Measurements from ENCODE around the gene SERGEF. TPM values are rescaled to one million over a fixed set of nuclear protein-coding genes. Genes with fewer than 3 reads are reported as not detected.

SERGEF gene
- total RNA-seq, 2 donors from 2014 or later = 20.8 to 28.7 TPM

DNA sequence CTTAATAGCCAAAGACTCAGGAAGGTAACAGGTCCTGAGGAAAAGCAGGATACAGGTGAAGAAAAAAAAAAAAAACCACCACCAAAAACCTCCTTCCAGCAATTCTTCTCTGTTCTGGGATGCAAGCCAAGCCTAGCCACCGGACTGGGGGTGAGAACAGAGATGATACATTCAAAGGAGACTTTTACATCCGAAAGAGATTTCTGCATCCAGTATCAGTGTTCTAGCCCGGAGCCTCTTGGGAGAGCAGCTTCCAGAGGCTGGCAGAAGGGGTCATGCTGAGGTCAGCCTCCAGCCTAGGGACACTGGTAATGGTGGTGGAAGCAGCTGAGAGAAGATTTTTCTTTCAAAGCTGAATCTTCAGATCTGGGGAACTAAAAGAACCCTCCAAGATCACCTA, 202.1 kb downstream of the SERGEF start:
- no peak for DNase-seq
- no peak for ATAC-seq
- WGBS, 2 donors = 64 to 73% methylated on average over 3 of the region's 3 CpGs

DNA sequence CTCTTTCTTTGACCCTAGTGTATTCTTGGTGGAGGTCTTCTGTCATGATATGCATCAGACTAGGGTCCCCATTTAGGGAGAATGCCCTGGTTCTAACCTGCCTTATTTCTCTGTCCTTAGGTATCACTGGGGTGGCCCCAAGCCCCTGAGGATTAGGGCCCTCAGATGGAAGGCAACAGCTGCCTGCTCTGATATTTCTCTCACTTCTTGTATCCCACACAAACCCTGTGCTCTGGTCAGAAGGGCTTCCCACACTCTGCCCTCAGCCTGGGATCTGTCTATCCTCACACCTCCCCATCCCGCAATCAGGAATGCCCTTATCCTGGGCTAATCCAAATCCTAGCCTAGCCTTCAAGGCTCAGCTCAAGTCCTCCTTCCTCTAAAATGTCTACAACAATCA, 202.8 kb downstream of the SERGEF start:
- 92 to 100% methylated on average over 1 of the region's 1 CpG for WGBS, 2 donors
- no peak for TF ChIP-seq POLR2A (IDR thresholded peaks at IDR 0.05)
- TF ChIP-seq, protein P1, sequence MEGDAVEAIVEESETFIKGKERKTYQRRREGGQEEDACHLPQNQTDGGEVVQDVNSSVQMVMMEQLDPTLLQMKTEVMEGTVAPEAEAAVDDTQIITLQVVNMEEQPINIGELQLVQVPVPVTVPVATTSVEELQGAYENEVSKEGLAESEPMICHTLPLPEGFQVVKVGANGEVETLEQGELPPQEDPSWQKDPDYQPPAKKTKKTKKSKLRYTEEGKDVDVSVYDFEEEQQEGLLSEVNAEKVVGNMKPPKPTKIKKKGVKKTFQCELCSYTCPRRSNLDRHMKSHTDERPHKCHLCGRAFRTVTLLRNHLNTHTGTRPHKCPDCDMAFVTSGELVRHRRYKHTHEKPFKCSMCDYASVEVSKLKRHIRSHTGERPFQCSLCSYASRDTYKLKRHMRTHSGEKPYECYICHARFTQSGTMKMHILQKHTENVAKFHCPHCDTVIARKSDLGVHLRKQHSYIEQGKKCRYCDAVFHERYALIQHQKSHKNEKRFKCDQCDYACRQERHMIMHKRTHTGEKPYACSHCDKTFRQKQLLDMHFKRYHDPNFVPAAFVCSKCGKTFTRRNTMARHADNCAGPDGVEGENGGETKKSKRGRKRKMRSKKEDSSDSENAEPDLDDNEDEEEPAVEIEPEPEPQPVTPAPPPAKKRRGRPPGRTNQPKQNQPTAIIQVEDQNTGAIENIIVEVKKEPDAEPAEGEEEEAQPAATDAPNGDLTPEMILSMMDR (IDR thresholded peaks at IDR 0.05) = no peak
- Histone ChIP-seq H3K4me1 (peaks cover 40% of the 10 kb centered on the region), H3K27me3 (no peaks in the 10 kb centered on the region), H3K27ac (no peak overlapping the region), H3K4me3 (no peak overlapping the region), H3K36me3 (replicated peaks in 1 of 2; ENCODE audit: insufficient read depth in 1 of 2, low read depth in 2 of 2) (no peaks in the 10 kb centered on the region), H3K9me3 (no peaks in the 10 kb centered on the region)
- ATAC-seq (no peak), DNase-seq (no peak)
- intact Hi-C loops (cut with DNase I) = no loop called here

More for the DNA sequence above, 202.1 kb downstream of the SERGEF start:
- intact Hi-C loops (cut with DNase I) = no loop called here
- H3K27ac ChIP-seq = peak overlapping the region in 1 of 4 donors; percentile 48
- no peak for TF ChIP-seq POLR2A (IDR thresholded peaks at IDR 0.05)
- TF ChIP-seq, protein P1 (IDR thresholded peaks at IDR 0.05) = no peak
- no peak overlapping the region for H3K4me3 ChIP-seq
- H3K36me3 ChIP-seq (replicated peaks in 1 of 2; ENCODE audit: insufficient read depth in 1 of 2, low read depth in 2 of 2) = no peaks in the 10 kb centered on the region
- no peaks in the 10 kb centered on the region for H3K9me3 ChIP-seq
- H3K27me3 ChIP-seq = no peaks in the 10 kb centered on the region
- H3K4me1 ChIP-seq = peaks cover 40% of the 10 kb centered on the region

DNA sequence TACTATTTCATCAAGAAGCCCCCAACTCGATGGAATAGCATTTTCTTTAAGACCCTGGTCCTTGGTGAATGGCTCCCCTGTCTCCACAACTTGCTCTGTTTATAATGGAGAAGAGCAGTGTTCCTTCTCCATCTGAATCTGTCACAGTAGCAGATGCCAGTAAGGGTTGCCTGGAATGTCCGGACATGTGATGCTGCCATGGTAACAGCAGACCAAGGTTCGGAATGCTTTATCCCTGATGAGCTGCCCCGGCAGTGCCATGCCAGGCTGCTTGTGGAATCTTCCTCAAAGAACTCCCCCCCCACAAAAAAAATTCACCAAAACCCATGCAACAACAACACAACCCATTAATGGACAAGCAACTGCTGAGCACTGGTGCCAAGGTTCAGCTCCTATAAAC, 205.8 kb downstream of the SERGEF start:
- ATAC-seq = no peak
- H3K27me3 ChIP-seq = no peaks in the 10 kb centered on the region
- H3K27ac ChIP-seq = no peak overlapping the region
- H3K4me1 ChIP-seq = peaks cover 16% of the 10 kb centered on the region
- DNase-seq = no peak
- H3K36me3 ChIP-seq (replicated peaks in 1 of 2; ENCODE audit: insufficient read depth in 1 of 2, low read depth in 2 of 2) = no peaks in the 10 kb centered on the region
- TF ChIP-seq, protein P1 (IDR thresholded peaks at IDR 0.05) = no peak
- no peak for TF ChIP-seq POLR2A (IDR thresholded peaks at IDR 0.05)
- no peaks in the 10 kb centered on the region for H3K9me3 ChIP-seq
- intact Hi-C loops (cut with DNase I) = no loop called here
- H3K4me3 ChIP-seq = no peak overlapping the region
- WGBS, 2 donors = 64 to 85% methylated on average over 3 to 4 of the region's 4 CpGs

DNA sequence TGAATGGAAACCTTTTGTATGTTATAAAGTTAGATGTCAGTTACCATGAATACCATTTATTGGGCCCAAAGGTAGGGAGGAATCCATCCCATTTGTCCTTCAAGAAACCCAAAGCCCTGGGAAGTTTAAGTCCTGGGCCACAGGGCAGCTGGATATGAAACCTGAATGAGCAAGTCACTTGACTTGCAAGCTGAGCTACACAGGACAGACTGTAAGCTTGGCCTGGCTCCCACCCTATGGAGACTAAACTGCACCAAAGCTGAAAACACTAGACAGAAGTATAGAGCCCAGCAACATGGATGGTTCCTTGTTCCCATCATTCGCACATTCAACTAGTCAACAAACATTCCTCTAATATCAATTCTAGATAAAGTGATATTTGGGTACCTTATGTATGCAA, 207.0 kb downstream of the SERGEF start:
- no peak for DNase-seq
- intact Hi-C loops (cut with DNase I) = no loop called here

DNA sequence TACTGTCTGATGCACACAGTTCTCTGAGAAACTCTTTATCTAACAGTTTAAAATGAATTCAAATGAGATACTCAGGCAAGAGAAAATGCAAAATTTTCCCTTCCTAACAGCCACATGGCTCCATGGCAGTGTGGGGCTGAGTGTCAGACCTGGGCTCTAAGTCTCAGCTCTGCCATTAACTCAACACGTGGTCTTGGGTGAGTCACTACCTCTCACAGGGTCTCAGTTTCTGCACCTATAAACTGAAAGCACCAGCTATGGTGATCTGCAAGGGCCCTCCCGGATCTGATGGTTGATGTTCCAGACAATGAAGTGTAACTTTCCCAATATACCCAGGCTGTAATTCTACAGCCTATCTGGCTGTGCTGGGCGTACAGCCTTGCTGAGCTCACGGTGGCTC, 207.8 kb downstream of the SERGEF start:
- DNase-seq = no peak
- TF ChIP-seq POLR2A (IDR thresholded peaks at IDR 0.05) = no peak
- TF ChIP-seq, protein P1 (IDR thresholded peaks at IDR 0.05) = no peak
- H3K36me3 ChIP-seq (replicated peaks in 1 of 2; ENCODE audit: insufficient read depth in 1 of 2, low read depth in 2 of 2) = no peaks in the 10 kb centered on the region

More for the DNA sequence above, 207.0 kb downstream of the SERGEF start:
- H3K4me1 ChIP-seq = peaks cover 5% of the 10 kb centered on the region
- no peak overlapping the region for H3K4me3 ChIP-seq
- H3K27me3 ChIP-seq = no peaks in the 10 kb centered on the region
- no peak overlapping the region for H3K27ac ChIP-seq
- H3K9me3 ChIP-seq = no peaks in the 10 kb centered on the region
- no peak for TF ChIP-seq POLR2A (IDR thresholded peaks at IDR 0.05)
- TF ChIP-seq, protein P1 (IDR thresholded peaks at IDR 0.05) = no peak
- 84 to 93% methylated on average over 1 of the region's 1 CpG for WGBS, 2 donors
- H3K36me3 ChIP-seq (replicated peaks in 1 of 2; ENCODE audit: insufficient read depth in 1 of 2, low read depth in 2 of 2) = no peaks in the 10 kb centered on the region
- ATAC-seq = no peak

More for the DNA sequence above, 207.8 kb downstream of the SERGEF start:
- Histone ChIP-seq H3K4me3 (no peak overlapping the region), H3K4me1 (no peaks in the 10 kb centered on the region), H3K27ac (no peak overlapping the region), H3K9me3 (no peaks in the 10 kb centered on the region), H3K27me3 (no peaks in the 10 kb centered on the region)
- intact Hi-C loops (cut with DNase I) = no loop called here
- 88 to 89% methylated on average over 4 of the region's 4 CpGs for WGBS, 2 donors
- no peak for ATAC-seq

Data from body of pancreas (tissue), 4 donors.